Karpas-422 (cell line): ENCODE measurements around the gene CAVIN1. TPM values are rescaled to one million over a fixed set of nuclear protein-coding genes. Genes with fewer than 3 reads are reported as not detected.

Experiments used
- DNase-seq: peaks from one replicate; pipeline ENCODE4 v3.0.0-alpha.2; 2015
- H2AFZ ChIP-seq: fragments of 200-600 bp; sonication (generic); 2 replicates; pipeline ENCODE4 v1.6.1; 2014; ENCODE audit warnings: antibody characterized with exemption, low read length, mixed read lengths
- H3K27ac ChIP-seq: fragments of 200-600 bp; sonication (generic); 2 replicates; pipeline ENCODE4 v1.5.1; 2014; ENCODE audit warnings: mild to moderate bottlenecking, low read length, moderate library complexity
- H3K27me3 ChIP-seq: fragments of 200-600 bp; sonication (generic); 2 replicates; pipeline ENCODE4 v1.6.1; 2014; ENCODE audit warnings: low read length, mixed read lengths
- H3K36me3 ChIP-seq: fragments of 200-600 bp; sonication (generic); 2 replicates; pipeline ENCODE4 v1.6.1; 2014; ENCODE audit warnings: low read length, mixed read lengths; ENCODE audit not compliant: insufficient read depth
- H3K4me1 ChIP-seq: fragments of 200-600 bp; sonication (generic); 2 replicates; pipeline ENCODE4 v1.6.1; 2014; ENCODE audit warnings: mild to moderate bottlenecking, low read length, mixed read lengths
- H3K4me2 ChIP-seq: fragments of 200-600 bp; sonication (generic); 2 replicates; pipeline ENCODE4 v1.6.1; 2014; ENCODE audit warnings: low read length, low read depth, mild to moderate bottlenecking; ENCODE audit not compliant: poor library complexity, severe bottlenecking
- H3K4me3 ChIP-seq: fragments of 200-600 bp; sonication (generic); 2 replicates; pipeline ENCODE4 v1.5.1; 2014; ENCODE audit warnings: mild to moderate bottlenecking, antibody characterized with exemption, low read length, mixed read lengths
- H3K79me2 ChIP-seq: fragments of 200-600 bp; sonication (generic); 2 replicates; pipeline ENCODE4 v1.6.1; 2014; ENCODE audit warnings: mild to moderate bottlenecking, low read length, mixed read lengths
- H3K9ac ChIP-seq: fragments of 200-600 bp; sonication (generic); 2 replicates; pipeline ENCODE4 v1.6.0; 2014; ENCODE audit warnings: low read length
- H3K9me2 ChIP-seq: fragments of 200-600 bp; sonication (generic), shearing (Covaris generic); replicated peaks from 2 replicates; pipeline ENCODE4 v1.6.0; 2014; ENCODE audit warnings: mild to moderate bottlenecking, low read length, moderate library complexity; ENCODE audit not compliant: insufficient read depth
- H3K9me3 ChIP-seq: fragments of 300-700, 200-600 bp; sonication (generic); 2 replicates; pipeline ENCODE4 v1.6.1; 2014; ENCODE audit warnings: low read length, mixed read lengths
- H4K20me1 ChIP-seq: fragments of 200-600 bp; sonication (generic); 2 replicates; pipeline ENCODE4 v1.6.1; 2014; ENCODE audit warnings: mild to moderate bottlenecking, antibody characterized with exemption, low read length, low read depth; ENCODE audit not compliant: insufficient read depth
- total RNA-seq: library from RNA; depleted of rRNA; stranded (reverse); fragments of >200 nt; shearing (Covaris generic); gene quantifications from 2 replicates; pipeline ENCODE4 v1.2.3, GENCODE V29; 2014; ENCODE audit warnings: low replicate concordance

The CAVIN1 gene
- total RNA-seq, 1 experiment from 2014 or later = not detected

DNA sequence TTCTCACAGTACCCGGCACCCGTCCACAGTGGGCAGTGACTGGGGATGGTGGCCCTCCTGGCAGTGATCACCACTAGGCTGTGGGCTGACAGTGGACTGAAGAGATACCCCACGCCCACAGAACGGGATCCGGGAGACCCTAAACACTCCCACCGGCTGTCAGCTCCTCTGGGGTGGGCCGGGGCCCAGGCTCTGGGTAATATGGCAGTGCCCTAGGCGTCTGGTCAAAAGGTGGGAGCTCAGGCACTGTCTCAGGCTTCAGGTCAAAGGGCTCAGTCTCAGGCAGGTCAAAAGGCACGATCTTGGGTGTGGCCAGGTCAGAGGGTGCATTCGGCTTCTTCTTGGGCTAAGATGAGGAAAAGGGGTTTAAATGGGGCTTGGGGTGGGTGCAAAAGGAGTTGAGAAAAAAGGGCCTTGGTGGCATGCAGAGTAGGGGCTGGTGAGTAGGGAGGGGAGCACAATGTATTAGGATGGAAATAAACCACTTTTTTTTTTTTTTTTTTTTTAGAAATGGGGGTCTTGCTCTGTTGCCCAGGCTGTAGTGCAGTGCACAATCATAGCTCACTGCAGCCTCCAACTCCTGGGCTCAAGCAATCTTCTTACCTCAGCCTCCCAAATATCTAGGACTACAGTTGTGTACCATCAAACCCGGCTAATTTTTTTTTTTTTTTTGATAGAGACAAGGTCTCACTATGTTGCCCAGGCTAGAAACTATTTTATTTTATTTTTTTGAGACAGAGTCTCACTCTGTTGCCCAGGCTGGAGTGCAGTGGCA, 11.0 kb downstream of the CAVIN1 start:
- no peaks in the 10 kb centered on the region for H3K9me3 ChIP-seq
- H2AFZ ChIP-seq = no peak overlapping the region
- no peak overlapping the region for H3K4me2 ChIP-seq
- no peak overlapping the region for H3K4me3 ChIP-seq
- no peaks in the 10 kb centered on the region for H3K9me2 ChIP-seq
- H3K4me1 ChIP-seq = peaks cover 4% of the 10 kb centered on the region
- no peaks in the 10 kb centered on the region for H3K27me3 ChIP-seq
- no peak overlapping the region for H3K27ac ChIP-seq
- H3K79me2 ChIP-seq = no peaks in the 10 kb centered on the region
- no peaks in the 10 kb centered on the region for H3K36me3 ChIP-seq
- no peaks in the 10 kb centered on the region for H4K20me1 ChIP-seq
- no peak for DNase-seq
- no peak overlapping the region for H3K9ac ChIP-seq

- H3K4me3 ChIP-seq = no peak overlapping the region
- H3K4me1 ChIP-seq = peaks cover 4% of the 10 kb centered on the region
- no peak for DNase-seq
- H3K36me3 ChIP-seq = no peaks in the 10 kb centered on the region
- H3K9ac ChIP-seq = no peak overlapping the region
- no peak overlapping the region for H3K27ac ChIP-seq
- H3K9me2 ChIP-seq = no peaks in the 10 kb centered on the region
- no peaks in the 10 kb centered on the region for H4K20me1 ChIP-seq
- no peaks in the 10 kb centered on the region for H3K9me3 ChIP-seq
- H2AFZ ChIP-seq = no peak overlapping the region
- H3K27me3 ChIP-seq = no peaks in the 10 kb centered on the region
- no peaks in the 10 kb centered on the region for H3K79me2 ChIP-seq
- no peak overlapping the region for H3K4me2 ChIP-seq
These were observed 11.7 kb downstream of the CAVIN1 start for GRCh38 chr17:42411361-42411760.

DNA sequence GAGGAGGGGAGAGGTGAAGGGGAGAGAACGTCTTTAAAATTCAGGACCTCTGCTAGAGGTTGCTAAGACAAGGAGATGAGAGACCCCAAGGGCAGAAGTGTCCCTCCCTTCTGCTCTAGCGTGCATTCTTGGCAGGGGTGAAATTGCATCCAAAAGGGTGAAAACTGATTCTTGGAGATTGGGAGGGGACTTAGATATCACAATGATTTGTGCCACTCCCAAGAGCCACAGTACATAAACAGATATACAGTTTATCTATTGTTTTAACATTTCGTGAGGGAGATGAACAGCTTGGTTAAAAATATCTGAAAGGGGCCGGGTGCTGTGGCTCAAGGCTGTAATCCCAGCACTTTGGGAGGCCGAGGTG, 12.8 kb downstream of the CAVIN1 start:
- no peaks in the 10 kb centered on the region for H3K36me3 ChIP-seq
- H3K4me2 ChIP-seq = no peak overlapping the region
- no peak overlapping the region for H2AFZ ChIP-seq
- no peaks in the 10 kb centered on the region for H3K27me3 ChIP-seq
- H3K4me1 ChIP-seq = peaks cover 4% of the 10 kb centered on the region
- no peak overlapping the region for H3K4me3 ChIP-seq
- H3K9me3 ChIP-seq = no peaks in the 10 kb centered on the region
- no peak overlapping the region for H3K27ac ChIP-seq
- no peaks in the 10 kb centered on the region for H3K9me2 ChIP-seq
- H3K9ac ChIP-seq = no peak overlapping the region
- no peak for DNase-seq
- no peaks in the 10 kb centered on the region for H3K79me2 ChIP-seq
- no peaks in the 10 kb centered on the region for H4K20me1 ChIP-seq

DNA sequence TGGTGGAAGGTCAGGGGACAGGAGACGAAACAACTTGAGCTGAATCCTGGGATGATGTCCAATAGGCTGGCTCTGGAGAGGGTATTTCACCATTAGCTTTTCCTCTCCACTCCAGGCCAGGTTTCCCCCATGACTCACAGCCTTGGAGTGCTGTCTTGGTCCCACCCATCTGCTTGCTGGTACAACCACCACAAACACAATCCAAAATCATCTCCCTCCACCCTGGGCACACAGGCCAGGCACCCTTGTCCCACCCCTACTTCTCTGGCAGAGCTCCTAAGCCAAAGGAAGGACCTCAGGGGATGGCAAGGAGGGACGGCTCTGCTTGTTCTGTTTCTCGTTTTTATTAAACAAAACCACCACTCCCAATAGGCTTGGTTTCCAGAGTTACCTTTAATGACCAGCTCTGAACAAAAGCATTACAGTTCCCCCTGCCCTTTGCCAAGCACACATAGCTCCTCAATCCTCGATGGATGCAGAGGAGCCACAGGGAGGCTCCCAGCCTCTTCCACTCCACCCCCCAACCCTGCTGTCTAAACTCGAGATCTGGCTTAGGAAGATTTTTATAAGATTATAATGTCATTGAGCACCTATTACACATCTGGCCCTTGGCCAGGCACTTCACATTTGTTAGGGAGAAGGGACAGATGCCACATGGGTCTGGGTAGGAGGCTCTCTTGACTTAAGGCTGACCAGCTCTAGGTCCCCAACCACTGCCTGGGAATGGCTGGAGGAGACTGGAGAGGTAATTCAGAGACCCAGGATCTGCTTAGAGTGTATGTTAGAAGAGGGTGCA, 13.3 kb downstream of the CAVIN1 start:
- Histone ChIP-seq H3K27ac (no peak overlapping the region), H3K36me3 (no peaks in the 10 kb centered on the region), H3K4me1 (no peaks in the 10 kb centered on the region; the same call in 1 of the 2 replicates), H3K27me3 (no peaks in the 10 kb centered on the region), H3K9ac (no peak overlapping the region), H4K20me1 (no peaks in the 10 kb centered on the region), H2AFZ (no peak overlapping the region), H3K4me2 (no peak overlapping the region), H3K9me2 (no peaks in the 10 kb centered on the region), H3K79me2 (no peaks in the 10 kb centered on the region), H3K9me3 (no peaks in the 10 kb centered on the region), H3K4me3 (no peak overlapping the region)
- DNase-seq = no peak

DNA sequence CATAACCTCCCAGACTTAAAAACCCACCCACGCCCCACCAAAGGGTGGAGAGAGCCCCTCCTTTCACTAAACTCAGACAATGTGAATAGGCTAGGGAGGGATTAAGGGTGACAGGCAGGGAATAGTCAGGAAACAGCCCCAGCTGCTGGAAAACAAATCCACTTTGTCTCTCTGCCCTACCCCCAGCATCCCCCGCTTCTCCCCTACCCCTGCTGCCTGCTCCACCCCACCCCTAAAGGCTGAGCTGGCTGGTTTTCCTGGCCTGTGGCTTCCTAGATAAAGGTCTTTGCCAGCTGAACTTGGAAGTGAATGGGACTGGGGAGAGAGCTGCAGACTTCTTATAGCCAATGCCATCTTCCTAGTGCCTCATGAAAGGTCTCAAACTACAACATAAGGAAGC, 15.0 kb downstream of the CAVIN1 start:
- no peak overlapping the region for H3K27ac ChIP-seq
- H3K9ac ChIP-seq = no peak overlapping the region
- H3K4me2 ChIP-seq = no peak overlapping the region
- H2AFZ ChIP-seq = no peak overlapping the region
- no peaks in the 10 kb centered on the region for H4K20me1 ChIP-seq
- H3K4me1 ChIP-seq = peaks cover 3% of the 10 kb centered on the region; the same call in 1 of the 2 replicates
- no peaks in the 10 kb centered on the region for H3K36me3 ChIP-seq
- H3K4me3 ChIP-seq = no peak overlapping the region
- H3K79me2 ChIP-seq = no peaks in the 10 kb centered on the region
- DNase-seq = no peak
- no peaks in the 10 kb centered on the region for H3K9me2 ChIP-seq
- no peaks in the 10 kb centered on the region for H3K9me3 ChIP-seq
- no peaks in the 10 kb centered on the region for H3K27me3 ChIP-seq

DNA sequence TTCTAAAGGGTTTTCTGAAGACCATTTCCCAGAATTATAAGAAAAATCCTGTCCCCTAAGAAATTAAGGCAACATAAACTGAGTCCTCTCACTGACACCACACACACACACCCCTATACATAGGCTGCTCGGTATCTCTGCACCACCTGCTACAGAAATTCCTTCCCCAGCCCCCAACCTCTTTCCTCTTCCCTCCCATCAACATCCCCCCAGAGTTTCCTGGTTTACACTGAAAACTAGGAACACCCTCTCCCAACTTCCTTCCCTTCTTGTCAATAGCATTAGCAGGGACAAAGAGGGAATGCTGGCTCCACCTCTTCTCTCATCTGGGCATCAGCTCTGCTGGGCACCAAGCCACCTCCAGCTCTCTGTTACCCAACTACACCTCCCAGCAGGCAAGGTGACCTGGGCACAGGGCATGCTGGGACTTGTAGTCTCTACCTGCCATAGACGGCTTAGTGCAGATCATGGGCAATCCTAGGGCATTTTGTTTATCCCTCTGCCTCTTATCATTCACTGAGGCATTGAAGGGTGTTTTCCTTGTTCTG, 15.7 kb downstream of the CAVIN1 start:
- peak; percentile 84 for DNase-seq
- Histone ChIP-seq H2AFZ (no peak overlapping the region), H3K27ac (no peak overlapping the region), H3K9me3 (no peaks in the 10 kb centered on the region), H3K4me1 (peaks cover 3% of the 10 kb centered on the region; the same call in 1 of the 2 replicates), H3K9ac (no peak overlapping the region), H3K9me2 (no peaks in the 10 kb centered on the region), H3K27me3 (no peaks in the 10 kb centered on the region), H3K79me2 (no peaks in the 10 kb centered on the region), H3K4me3 (no peak overlapping the region), H3K36me3 (no peaks in the 10 kb centered on the region), H3K4me2 (no peak overlapping the region), H4K20me1 (no peaks in the 10 kb centered on the region)

DNA sequence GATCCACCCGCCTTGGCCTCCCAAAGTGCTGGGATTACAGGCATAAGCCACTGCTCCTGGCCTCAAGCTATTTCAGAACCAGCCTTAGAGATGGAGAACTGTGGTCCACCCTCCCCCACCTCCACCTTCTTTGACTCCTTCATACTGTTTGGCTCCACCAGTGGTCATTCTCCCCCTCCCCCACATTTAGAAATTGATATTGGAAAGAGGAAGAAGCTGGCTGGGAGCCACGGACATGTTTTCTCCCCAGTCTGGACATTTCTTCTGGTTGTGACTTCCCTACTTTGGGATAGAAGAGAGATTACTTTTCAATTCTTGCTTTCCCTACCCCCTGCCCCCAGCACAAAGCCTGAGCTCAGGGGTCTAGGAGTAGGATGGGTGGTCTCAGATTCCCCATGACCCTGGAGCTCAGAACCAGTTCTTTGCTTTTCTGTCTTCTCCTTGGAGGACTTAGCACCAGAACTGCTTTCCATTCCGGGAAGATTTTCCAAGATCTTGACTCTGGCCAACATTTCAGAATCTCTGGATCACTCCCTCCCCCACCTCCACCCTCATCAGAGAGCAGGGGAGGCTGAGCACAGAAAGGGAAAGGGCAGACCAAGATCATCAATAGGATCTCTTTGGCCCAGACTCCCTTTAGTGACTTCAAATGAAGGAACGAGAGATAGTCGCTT, 16.3 kb downstream of the CAVIN1 start:
- Histone ChIP-seq H3K27ac (no peak overlapping the region), H3K27me3 (no peaks in the 10 kb centered on the region), H4K20me1 (no peaks in the 10 kb centered on the region), H3K4me3 (no peak overlapping the region), H3K4me2 (no peak overlapping the region), H3K9ac (no peak overlapping the region), H3K79me2 (no peaks in the 10 kb centered on the region), H3K36me3 (no peaks in the 10 kb centered on the region), H3K9me2 (no peaks in the 10 kb centered on the region), H2AFZ (no peak overlapping the region), H3K4me1 (peaks cover 3% of the 10 kb centered on the region; the same call in 1 of the 2 replicates), H3K9me3 (no peaks in the 10 kb centered on the region)
- no peak for DNase-seq
